Stimulated activated CD4-positive, alpha-beta T cell treated with anti-CD3 and anti-CD28 coated beads, Interleukin-2, amount 100 ng/mL, for 4 hours (primary cell): ENCODE data around the gene RASA2.

ENCODE experiments used
- DNase-seq: peaks from one replicate; pipeline ENCODE4 v3.0.0-alpha.2; 2020; ENCODE audit warnings: low read depth

Gene RASA2

DNA sequence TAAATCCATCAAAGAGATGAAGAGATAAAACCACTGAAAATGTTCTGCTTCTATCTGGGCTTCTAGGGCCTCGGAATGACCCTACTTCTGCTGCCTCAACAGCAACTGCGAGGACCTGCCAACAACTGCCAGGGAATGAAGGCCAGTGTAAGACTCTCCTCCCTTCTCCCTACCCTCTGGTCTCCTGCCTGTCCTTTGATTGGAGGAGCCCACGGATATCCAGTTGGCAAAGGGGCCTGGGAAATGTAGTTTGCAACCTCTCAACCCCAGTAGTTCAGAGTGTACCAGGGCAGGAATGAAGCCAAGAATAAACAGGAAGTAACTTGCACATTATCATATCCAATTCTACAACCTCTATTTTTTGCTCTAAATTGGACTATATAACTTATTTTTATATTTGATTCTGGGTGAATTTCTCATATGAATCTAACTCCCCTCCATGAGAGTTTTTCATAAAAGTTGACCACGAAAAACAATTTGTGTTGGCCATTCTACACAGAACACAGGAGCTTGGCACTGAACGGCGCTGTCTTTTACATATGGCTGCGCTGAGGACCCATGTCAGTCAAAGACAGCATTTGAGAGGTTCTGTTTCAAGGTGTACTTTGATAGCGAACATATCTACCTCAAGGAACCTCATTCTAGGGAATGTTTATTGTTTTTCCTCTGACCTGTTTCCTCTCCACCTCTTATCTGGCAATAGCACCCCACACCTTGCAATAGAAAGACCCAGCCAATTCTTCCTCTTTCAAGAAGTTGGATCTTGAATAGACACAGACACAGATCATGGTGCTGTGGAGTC, 160.1 kb downstream of the RASA2 start:
- DNase-seq = no peak

DNA sequence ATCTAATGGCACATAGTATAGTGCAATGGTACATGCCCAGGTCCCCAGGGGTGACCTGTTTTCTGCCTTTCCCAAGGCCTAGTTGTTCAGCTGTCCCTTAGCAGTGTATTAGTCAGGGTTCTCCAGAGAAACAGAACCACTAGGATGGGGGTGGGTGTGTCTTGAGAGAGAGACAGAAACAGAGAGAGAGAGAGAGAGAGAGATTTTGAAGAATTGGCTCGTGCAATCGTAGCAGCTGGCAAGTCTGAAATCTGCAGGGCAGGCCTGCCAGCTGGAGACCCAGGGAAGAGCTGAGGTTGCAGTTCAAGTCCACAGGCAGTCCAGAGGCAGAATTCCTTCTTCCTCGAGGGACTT, 160.7 kb downstream of the RASA2 start:
- DNase-seq = no peak

DNA sequence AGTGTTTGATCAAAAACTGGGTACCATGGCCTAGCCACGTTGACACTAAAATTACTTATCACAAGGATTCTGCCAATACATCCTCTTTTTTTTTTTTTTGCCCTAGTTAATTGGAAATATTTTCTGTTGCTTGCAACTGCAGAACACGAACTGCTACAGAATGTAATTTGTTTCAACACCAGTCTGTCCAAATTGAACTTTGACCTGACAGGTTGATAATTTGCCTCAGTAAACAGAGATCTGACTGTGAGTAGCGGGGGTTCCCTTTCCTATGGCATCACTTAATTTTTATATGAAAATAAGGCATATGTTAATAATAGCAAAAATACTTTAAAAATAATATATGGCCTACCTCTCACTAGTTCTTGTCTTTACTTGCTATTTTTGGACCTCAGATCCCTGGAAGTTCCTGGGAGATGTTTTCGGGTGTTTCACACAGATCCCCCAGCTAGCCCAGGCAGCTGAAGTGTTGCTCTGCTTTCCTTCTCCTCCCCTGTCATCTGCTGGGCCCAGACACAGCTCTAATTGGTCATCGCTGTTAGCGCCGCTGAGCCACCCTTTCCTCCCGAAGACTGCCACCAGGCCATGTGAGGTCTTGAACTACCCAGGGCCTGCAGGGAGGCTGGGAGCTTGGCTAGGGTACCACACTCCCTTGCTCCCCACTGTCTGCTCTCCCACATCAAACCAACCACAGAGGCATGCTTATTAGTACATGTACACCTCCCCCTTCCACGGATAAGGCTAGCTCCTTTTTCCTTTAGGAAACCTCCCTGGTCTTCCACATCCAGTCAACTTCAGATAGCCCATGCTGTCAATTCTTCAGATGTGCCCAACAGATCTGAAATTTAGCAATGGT, 161.5 kb downstream of the RASA2 start:
- no peak for DNase-seq

DNA sequence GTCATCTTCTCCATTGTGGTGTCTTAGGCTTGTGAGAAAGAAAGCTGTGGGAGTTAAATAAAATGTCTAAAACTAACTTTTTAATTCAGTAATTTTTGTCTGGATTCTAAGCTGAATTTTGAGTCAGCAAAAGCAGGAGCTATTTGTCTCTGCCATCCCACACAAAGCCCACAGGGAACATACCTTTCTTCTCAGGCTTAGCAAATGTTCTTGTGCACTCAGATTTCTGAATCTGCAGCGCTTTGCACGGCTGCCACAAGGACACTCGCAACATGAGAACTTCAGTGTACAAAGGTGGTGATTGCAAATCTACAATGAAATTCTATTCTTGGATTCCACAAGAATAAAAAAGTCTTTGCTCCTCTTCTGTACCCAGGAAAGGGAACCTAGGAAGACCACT, 163.0 kb downstream of the RASA2 start:
- no peak for DNase-seq

DNA sequence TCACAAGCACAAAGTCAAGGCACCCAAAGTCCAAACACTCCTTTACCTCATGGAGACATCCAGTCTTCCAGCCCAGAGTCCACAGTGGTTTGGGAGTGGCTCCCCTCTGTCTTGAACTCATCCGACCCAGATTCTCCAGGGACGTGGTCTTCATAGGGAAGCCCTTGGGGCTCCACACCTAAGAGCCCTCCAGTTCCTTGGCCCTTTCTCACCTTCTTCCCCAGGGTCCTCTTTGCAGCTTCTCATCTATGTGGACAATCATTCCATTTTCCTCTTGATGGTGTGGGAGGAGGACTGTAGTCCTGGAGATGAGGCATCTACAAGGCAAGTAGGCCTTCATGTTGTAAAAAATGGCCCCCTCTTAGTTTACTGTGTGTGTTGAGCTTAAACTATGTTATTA, 164.0 kb downstream of the RASA2 start:
- DNase-seq = no peak

DNA sequence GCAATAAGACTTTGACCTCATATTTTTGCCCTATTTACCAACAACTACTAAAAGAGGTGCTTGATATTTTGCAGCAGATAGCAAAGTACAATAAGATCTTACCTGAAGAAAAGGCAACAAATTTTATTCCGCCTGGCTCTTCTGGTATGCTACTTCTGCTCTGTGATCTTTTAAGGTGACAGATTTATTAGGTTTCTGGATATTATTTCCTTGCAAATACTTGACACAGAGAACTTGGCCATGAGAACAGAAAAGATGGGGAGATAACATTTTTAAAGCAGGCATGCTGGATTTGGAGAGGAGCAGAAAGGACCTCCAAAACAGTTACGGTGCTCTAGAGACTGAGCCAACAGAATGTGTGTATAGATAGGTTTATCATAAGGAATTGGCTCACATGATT, 164.6 kb downstream of the RASA2 start:
- DNase-seq = no peak

DNA sequence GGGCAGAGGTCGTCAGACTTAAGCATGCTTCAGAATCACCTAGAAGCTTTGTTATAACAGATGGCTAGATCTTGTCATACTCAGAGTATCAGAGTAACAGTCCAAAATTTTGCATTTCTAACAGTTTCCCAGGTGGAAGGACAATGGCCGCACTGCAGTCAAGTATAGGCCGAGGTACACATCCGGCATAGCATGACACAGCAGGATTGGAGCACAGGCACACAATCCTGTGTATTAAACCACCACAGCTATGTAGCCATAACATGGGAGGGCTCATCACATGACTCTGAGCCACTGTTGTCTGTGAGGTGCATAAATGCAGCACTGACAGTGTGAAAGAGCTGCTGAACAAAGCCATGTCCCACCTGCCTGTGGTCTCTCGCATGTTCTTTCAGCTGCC, 165.5 kb downstream of the RASA2 start:
- DNase-seq = no peak

DNA sequence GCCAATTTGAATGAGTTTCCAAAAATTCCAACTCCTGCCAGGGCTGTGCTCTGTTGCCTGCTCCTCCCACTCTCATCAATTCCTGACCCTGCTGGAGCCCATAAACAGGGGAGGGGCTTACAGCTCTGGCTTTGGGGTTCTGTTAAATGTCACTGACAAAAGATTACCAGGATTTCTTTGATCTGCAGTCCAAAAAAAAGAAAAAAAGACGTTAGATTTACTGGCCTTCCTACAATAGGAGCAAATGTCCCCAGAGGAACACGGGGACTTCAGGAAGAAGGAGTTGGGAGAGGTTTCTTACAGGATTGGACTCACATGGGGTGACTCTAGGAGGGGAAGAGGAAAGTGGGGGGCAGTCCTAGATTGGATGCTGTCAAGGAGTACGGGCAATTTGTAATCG, 167.0 kb downstream of the RASA2 start:
- no peak for DNase-seq

DNA sequence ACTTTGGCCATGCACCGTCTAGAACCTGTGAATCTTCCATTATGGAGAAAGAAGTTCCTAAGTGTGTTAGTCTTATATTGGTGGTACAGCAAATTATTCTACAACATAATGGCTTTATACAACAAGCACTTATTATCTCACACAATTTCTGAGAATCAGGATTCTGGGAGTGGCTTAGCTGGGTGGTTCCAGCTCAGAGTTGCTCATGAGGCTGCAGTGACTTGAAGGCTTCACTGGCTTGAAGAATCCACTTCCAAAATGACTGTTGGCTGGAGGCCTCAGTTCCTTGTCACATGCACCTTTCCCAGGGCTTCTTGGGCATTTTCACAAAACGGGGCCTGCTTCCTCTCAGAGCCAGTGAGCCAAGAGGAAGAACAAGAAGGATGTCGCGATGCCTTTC, 169.0 kb downstream of the RASA2 start:
- no peak for DNase-seq

DNA sequence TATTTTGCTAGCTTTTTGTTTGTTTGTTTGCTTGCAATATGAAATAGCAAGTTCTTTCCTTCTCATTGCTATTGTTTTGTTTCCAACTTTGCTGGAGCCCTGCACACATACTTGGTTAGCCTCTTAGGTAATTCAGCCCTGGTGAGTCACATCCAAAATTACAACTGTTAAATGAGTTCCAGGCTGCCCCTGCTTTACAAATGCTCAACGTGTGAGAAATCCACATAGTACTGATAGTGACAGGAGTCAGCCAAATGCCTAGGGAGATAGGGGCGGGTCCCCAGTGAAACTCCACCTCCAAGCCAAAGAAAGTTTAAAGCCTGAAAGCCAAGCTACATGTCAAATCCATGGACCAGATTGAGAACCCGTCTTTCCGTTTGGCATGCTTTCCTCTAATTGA, 169.9 kb downstream of the RASA2 start:
- no peak for DNase-seq

DNA sequence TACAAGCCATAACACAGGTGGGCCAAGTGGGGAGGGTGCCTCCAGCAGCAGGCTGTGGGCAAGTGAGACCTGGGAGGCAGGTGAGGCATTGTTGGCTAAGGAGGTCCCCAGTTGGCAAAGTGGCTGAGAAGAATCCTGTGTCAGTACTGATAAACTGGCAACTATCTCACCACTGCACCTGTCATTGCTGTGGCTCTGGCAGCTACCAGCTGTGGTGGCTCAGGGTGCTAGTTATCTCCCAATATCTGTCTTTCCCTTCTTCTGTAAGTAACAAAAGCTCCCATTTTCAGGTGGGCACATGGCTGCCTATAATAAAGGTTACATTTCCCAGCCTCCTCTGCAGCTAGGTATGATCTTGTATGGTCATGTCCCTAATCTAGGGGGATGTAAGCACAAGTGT, 170.7 kb downstream of the RASA2 start:
- no peak for DNase-seq

DNA sequence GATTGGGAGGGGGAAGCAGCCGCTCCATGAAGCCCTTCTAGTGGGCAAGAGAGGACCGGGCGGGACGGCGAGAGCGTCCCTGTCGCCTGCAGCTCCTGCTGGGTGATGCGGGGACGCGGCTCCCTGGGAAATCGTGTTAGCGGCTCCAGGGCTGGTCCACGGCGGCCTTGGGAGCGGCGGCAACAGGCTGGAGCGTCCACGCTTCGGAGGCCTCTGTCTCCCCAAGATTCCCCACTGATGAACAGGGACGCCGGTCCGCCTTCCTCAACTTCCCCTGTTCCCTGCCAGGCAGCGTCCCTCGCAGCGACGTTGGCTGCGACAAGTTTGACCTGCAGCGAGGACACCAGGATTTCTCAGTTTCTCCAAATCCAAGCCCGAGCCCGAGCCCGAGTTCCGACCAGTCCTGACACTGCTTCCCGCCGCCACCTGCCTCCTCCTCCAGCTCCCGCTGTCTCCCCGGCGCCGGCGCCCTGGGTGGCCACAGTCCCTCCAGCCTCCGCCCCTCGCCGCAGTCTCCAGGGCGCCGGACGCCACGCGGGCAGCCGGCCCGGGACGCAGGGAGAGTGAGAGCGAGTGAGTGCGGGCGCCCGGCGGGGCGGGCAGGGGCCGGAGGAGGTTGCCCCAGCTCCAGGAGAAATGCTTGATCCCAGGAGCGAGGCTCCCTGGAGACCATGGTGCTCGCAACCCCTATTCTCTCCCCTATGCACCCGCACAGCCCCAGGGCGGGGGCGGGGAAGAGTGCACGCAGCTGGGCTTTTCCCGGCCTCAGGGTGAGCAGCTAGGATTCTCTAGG, 173.2 kb downstream of the RASA2 start:
- no peak for DNase-seq

DNA sequence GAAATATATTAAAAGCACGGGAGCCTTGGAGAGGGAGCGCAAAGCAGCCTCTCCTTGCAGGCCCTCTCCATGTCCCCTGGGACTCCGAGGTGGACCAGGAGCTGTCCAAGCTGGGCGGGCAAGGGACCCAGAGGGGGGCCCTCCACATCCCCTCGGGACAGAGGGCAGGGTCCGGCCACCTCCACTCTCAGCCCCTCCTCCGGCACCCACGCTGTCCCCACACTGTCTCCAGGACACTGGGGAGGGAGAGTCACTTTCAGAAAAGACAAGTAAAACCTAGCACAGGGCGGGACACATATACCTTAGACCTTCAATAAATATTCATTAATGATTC, 173.8 kb downstream of the RASA2 start:
- no peak for DNase-seq

DNA sequence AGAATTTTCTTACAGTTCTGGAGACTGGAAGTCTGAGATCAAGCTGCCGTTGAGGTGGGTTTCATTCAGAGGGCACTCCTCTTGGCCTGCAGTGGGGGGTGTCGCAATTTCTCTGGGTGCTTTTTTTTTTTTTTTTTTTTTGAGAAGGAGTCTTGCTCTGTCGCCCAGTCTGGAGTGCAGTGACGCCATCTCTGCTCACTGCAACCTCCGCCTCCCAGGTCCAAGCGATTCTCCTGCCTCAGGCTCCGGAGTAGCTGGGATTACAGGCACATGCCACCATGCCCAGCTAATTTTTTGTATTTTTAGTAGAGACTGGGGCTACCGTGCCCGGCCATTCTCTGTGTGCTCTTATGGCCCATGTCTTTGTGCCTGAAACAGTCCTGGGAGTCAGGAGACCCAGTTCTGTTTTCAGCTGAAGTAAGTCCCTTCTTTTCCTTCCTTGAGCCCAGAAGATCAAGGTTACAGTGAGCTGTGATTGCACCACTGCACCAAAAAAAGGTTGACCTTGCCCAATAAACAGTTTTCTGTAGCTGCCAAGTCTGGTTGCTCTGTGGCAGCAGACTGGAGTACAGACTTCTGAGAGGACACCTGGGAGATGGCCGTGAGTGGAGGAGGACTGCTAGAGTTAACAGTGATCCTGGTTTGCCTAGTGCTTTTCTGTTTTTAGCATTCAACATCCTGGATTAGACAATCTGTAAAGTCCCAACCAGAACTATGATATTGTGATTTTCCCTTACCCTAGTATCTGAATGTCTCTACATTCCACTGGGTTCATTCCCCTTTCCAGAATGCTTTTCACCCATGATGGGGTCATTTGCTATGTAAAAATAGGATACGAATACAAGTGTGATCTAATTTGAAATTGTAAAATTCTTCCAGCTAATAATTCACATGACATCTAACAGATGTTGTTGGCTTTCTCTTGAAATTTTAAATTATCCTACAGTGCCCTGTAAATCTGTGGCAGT, 174.7 kb downstream of the RASA2 start:
- DNase-seq = no peak

DNA sequence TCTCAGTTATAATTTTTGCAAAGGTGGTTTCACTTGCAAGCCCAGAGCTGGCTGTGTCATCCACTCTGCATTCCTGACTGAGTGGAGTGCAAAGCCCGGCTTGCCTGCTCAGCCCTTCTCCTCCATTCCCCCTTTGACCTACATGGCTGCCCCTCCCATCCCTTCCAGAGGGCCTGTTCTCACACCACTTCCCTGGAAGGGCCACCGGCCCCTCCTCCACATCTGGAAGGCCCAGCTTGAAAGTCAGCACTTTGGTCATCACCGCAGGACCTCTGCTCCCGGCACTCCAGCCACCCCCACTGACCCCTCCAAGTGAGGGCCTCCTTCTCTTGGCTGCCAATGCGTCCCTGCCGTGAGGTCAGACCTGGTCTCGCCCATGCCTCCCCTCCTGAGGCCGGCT, 177.2 kb downstream of the RASA2 start:
- no peak for DNase-seq
